Upper lobe of right lung (tissue), 1 donor: Measurements from ENCODE around the gene ISG15. TPM values are rescaled to one million over a fixed set of nuclear protein-coding genes. Genes with fewer than 3 reads are reported as not detected.

Experiments
- ATAC-seq: fragments of 200-7000 bp; cut with Tn5 transposase; one replicate; pipeline ENCODE4 v1.9.1; 2020; ENCODE audit warnings: mild to moderate bottlenecking, moderate library complexity
- DNase-seq: peaks from one replicate; pipeline ENCODE4 v3.0.0-alpha.2; 2020
- H3K27ac ChIP-seq: fragments of 200-600 bp; one replicate; pipeline ENCODE4 v1.8.0; 2022
- H3K27me3 ChIP-seq: fragments of 200-600 bp; one replicate; pipeline ENCODE4 v1.8.0; 2022; ENCODE audit warnings: mild to moderate bottlenecking
- H3K36me3 ChIP-seq: fragments of 200-600 bp; one replicate; pipeline ENCODE4 v1.8.0; 2022
- H3K4me1 ChIP-seq: fragments of 200-600 bp; one replicate; pipeline ENCODE4 v1.8.0; 2022
- H3K4me3 ChIP-seq: fragments of 200-600 bp; one replicate; pipeline ENCODE4 v1.8.0; 2022; ENCODE audit warnings: mild to moderate bottlenecking
- H3K9me3 ChIP-seq: fragments of 200-600 bp; one replicate; pipeline ENCODE4 v1.8.0; 2022
- intact Hi-C: fragments of 100-400 bp; cut with DNase I; formaldehyde crosslinking; loops from one replicate; pipeline ENCODE4 v1.11.0; 2022
- total RNA-seq: library from RNA; stranded (reverse); fragmentation: NEBNext Ultra II Directional; extraction: Animal tissue kit (Norgen Biotek cat#: 25700); gene quantifications from one replicate; pipeline ENCODE4 v1.2.1, GENCODE V29; 2021
- TF ChIP-seq, protein P1 (sequence below): fragments of 200-600 bp; IDR thresholded peaks from one replicate; pipeline ENCODE4 v1.8.0; 2022; ENCODE audit warnings: antibody characterized with exemption
- donor health status: DM: no; HTN: yes; CAD: no; lungs with severe emphysema.

Gene ISG15
- total RNA-seq, 1 donor from 2014 or later, result 93.6 TPM

DNA sequence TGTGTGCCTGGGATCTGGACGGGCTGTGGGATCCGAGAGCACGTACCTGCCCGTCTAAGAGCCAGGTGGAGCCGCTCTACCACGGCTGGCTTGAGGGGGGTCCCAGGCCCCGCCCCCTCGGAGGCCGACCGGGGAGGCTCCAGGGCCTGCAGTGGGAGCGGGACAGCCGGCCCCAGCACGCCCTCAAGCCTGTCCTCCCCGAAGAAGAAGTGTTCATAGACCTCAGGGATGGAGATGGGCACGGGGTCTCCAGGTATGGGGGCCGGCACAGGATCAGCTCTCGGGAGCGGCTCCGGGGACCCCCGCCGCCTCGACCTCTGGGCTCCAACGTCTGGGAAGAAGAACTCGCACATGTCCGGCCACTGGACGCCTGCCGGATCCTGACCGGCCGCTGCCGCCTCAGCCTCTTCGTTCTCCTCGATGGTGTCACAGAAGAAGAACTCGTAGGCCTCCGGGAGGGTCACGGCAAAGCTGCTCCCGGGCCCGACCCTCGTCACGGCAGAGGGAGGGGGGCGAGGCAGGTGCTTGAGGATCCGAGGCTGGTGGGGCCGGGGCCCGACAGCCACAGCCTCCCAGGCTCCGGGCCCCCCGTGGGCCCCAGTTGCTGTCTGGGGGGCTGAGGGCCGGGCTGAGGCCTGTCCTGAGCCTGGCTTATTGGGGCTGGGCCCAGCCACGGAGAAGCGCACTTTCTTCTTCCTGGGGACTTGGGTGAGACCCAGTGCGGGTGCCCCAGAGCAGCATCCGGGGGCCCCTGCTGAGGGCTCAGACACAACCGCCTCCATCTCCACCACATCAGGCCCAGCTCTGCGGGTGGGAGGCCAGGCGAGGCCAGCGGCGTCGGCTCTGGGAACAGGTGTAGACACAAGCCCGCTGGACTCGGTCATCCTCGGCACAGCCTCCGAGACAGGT, 34.2 kb upstream of the ISG15 start:
- TF ChIP-seq, protein P1, sequence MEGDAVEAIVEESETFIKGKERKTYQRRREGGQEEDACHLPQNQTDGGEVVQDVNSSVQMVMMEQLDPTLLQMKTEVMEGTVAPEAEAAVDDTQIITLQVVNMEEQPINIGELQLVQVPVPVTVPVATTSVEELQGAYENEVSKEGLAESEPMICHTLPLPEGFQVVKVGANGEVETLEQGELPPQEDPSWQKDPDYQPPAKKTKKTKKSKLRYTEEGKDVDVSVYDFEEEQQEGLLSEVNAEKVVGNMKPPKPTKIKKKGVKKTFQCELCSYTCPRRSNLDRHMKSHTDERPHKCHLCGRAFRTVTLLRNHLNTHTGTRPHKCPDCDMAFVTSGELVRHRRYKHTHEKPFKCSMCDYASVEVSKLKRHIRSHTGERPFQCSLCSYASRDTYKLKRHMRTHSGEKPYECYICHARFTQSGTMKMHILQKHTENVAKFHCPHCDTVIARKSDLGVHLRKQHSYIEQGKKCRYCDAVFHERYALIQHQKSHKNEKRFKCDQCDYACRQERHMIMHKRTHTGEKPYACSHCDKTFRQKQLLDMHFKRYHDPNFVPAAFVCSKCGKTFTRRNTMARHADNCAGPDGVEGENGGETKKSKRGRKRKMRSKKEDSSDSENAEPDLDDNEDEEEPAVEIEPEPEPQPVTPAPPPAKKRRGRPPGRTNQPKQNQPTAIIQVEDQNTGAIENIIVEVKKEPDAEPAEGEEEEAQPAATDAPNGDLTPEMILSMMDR, result no peak
- H3K4me1 ChIP-seq, result peaks cover 7% of the 10 kb centered on the region
- intact Hi-C loops, result no loop called here
- no peaks in the 10 kb centered on the region for H3K36me3 ChIP-seq
- H3K9me3 ChIP-seq, result no peaks in the 10 kb centered on the region
- H3K4me3 ChIP-seq, result no peak overlapping the region
- ATAC-seq (no peak), DNase-seq (peak; percentile 60)
- peaks cover 30% of the 10 kb centered on the region for H3K27me3 ChIP-seq
- H3K27ac ChIP-seq, result no peak overlapping the region

DNA sequence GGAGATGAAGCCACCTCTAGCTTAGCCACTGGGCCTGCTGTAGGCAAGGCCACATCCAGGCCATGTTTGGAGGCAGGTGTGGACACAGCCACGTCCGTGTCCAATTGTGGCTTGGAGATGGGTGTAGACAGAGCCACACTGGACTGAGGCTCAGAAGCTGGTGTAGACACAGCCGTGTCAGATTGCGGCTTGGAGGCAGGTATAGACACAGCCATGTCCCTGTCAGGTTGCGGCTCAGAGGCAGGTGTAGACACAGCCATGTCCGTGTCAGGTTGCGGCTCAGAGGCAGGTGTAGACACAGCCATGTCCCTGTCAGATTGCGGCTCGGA, 33.6 kb upstream of the ISG15 start:
- Histone ChIP-seq H3K27ac (no peak overlapping the region), H3K9me3 (no peaks in the 10 kb centered on the region), H3K4me1 (peaks cover 7% of the 10 kb centered on the region), H3K27me3 (peaks cover 30% of the 10 kb centered on the region), H3K36me3 (no peaks in the 10 kb centered on the region), H3K4me3 (no peak overlapping the region)
- TF ChIP-seq, protein P1, result no peak
- intact Hi-C loops, result loop anchor here (10.0 kb wide), 1 partner anchor 85 kb away; no protein-coding TSS in a partner anchor
- no peak for ATAC-seq
- DNase-seq, result no peak

DNA sequence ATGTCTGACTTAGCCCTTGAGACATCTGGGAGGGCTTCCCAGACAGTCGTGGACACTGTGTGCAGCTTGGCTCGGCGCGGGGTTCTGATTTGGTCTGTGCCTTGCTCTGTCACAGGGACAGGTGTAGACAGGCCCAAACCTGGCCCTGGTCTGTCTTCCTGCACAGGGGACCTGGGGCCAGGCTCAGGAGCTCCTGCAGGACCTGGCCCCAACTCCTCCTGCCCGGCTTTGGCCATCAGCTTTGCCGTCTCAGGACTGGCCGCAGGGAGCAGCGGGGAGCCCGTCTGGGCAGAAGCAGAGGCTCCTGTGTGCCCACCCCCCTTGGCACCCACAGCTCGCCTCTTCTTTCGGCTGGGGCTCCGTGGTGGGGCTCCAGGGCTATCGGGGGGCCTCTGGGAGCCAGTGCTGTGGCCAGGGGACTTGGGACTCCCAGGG, 33.1 kb upstream of the ISG15 start:
- Histone ChIP-seq H3K27ac (no peak overlapping the region), H3K9me3 (no peaks in the 10 kb centered on the region), H3K4me3 (no peak overlapping the region), H3K4me1 (peaks cover 7% of the 10 kb centered on the region), H3K36me3 (no peaks in the 10 kb centered on the region), H3K27me3 (peaks cover 28% of the 10 kb centered on the region)
- ATAC-seq (no peak), DNase-seq (no peak)
- intact Hi-C loops, result loop anchor here (10.0 kb wide), 1 partner anchor 85 kb away; no protein-coding TSS in a partner anchor
- TF ChIP-seq, protein P1, result no peak

DNA sequence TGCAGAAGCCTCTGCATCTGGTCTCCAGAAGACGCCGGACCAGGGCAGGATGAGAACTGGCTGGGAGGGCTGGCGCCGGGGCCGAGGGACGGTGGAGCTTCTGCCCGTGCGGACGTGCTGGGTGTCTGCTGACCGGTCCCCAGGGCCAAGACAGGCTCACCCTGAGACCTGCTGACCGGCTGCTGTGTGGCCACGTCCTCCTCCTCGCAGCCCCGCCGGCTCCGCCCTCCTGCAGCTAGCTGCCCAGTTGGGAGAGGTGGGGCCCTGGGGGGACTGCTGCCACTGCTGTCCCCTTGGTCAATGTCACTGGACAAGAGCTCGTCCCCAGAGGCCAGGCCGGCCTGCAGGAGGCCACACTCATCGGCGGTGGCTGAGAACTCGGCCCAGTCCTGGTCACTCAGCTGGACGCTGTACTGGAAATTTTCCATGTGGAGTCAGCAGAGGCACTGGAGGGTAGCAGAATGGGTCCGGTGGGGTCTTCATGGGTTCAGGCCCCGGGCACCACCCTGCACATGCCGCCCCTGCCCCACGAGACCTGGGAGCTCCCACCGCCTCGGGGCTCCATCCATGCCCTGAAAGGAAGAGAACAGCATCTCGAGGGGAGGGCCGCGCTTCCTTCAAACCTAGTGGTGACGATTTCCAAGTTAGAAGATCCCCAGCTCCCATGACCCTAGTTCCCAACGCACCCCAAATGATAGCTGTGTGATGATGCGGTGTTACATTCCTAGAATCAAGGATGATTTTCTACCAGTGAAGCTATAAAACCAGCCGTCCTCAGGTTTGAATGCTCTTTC, 32.5 kb upstream of the ISG15 start:
- peaks cover 21% of the 10 kb centered on the region for H3K27me3 ChIP-seq
- H3K4me3 ChIP-seq, result no peak overlapping the region
- H3K27ac ChIP-seq, result no peak overlapping the region
- no peaks in the 10 kb centered on the region for H3K36me3 ChIP-seq
- ATAC-seq (no peak), DNase-seq (no peak)
- intact Hi-C loops, result loop anchor here (10.0 kb wide), 1 partner anchor 84 kb away; no protein-coding TSS in a partner anchor
- TF ChIP-seq, protein P1, result no peak
- peaks cover 6% of the 10 kb centered on the region for H3K4me1 ChIP-seq
- H3K9me3 ChIP-seq, result no peaks in the 10 kb centered on the region

DNA sequence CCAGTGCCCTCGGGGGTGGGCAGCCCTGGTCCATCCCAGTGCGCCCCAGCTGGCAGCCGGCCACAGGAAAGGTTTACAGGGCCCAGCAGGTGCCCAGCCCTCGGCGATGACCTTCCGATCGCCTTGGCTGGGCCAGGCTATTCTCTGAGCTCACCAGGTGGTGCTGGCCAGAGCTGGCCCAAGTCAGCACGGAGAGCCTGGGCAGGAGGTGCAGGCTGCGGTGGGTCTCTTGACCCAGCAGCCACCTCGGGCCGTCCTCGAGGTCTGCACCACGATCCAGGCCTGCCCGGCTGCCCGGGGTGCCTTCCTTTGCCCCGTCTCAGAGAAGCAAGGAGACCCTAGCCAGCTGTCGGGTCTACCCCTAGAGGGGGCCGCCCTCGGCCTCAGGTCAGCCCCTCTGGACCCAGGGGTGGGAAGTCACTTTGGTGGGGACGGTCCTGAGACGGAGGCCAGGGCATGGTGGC, 31.8 kb upstream of the ISG15 start:
- Histone ChIP-seq H3K4me1 (no peaks in the 10 kb centered on the region), H3K9me3 (no peaks in the 10 kb centered on the region), H3K4me3 (no peak overlapping the region), H3K27ac (no peak overlapping the region), H3K27me3 (peaks cover 15% of the 10 kb centered on the region), H3K36me3 (no peaks in the 10 kb centered on the region)
- DNase-seq, result no peak
- intact Hi-C loops, result loop anchor here (10.0 kb wide), 1 partner anchor 83 kb away; no protein-coding TSS in a partner anchor
- no peak for ATAC-seq
- TF ChIP-seq, protein P1, result no peak
